Stimulated activated CD8-positive, alpha-beta memory T cell treated with anti-CD3 and anti-CD28 coated beads, Interleukin-12 subunit alpha, Interleukin-12 subunit beta, amount 100 ng/mL, for 24 hours (primary cell): ENCODE data around the gene RPL27.
"Not testable (repeated sequence)": the region's sequence is repeated elsewhere in the genome, so short reads cannot be mapped to it uniquely, and the experiment has no call there.

ENCODE experiments used
- DNase-seq: peaks from one replicate; pipeline ENCODE4 v3.0.0-alpha.2; 2020; ENCODE audit errors: extremely low read depth

Gene RPL27

GRCh38 chr17:42997984-42998938, at the start of gene RPL27:
Gene RPL27, plus strand, starts transcription at chr17:42998419. Its CDS starts 332 bp downstream, at chr17:42998751.
- peak; percentile 90 for DNase-seq

- DNase-seq, result no peak
These were observed 48.0 kb upstream of the RPL27 start for GRCh38 chr17:42950044-42950783.

- no peak for DNase-seq
These were observed 44.5 kb upstream of the RPL27 start for GRCh38 chr17:42953669-42954068.

GRCh38 chr17:42964161-42964932, 33.9 kb upstream of the RPL27 start, which contains the start of gene AARSD1:
Gene AARSD1, minus strand, starts transcription at chr17:42964454. Its CDS starts 14 bp downstream, at chr17:42964440.
- peak; percentile 75 for DNase-seq

GRCh38 chr17:42967925-42968324, 30.3 kb upstream of the RPL27 start:
- DNase-seq, result no peak

GRCh38 chr17:42969001-42969581, 29.1 kb upstream of the RPL27 start:
- DNase-seq, result no peak

- no peak for DNase-seq
These were observed 26.6 kb upstream of the RPL27 start for GRCh38 chr17:42971589-42971988.

- DNase-seq, result not testable (repeated sequence)
These were observed 24.9 kb upstream of the RPL27 start for GRCh38 chr17:42973323-42973722.

- DNase-seq, result no peak
These were observed 23.0 kb upstream of the RPL27 start for GRCh38 chr17:42975265-42975664.

GRCh38 chr17:42975701-42976100, 22.5 kb upstream of the RPL27 start:
- not testable (repeated sequence) for DNase-seq

GRCh38 chr17:42979511-42980273, 18.5 kb upstream of the RPL27 start, which contains the start of gene PTGES3L:
Gene PTGES3L, minus strand, starts transcription at chr17:42980080. Its CDS starts 27 bp downstream, at chr17:42980053.
- DNase-seq, result no peak

GRCh38 chr17:42980274-42980765, 17.9 kb upstream of the RPL27 start, which contains the start of gene RUNDC1:
Gene RUNDC1, plus strand, starts transcription at chr17:42980565. Its CDS starts 12 bp downstream, at chr17:42980577.
- peak; percentile 77 for DNase-seq

GRCh38 chr17:42980766-42981397, 17.3 kb upstream of the RPL27 start:
- no peak for DNase-seq

- DNase-seq, result no peak
These were observed 16.0 kb upstream of the RPL27 start for GRCh38 chr17:42982266-42982665.

GRCh38 chr17:42985225-42985624, 13.0 kb upstream of the RPL27 start:
- no peak for DNase-seq

- no peak for DNase-seq
These were observed 9.1 kb upstream of the RPL27 start for GRCh38 chr17:42989141-42989540.

- DNase-seq, result no peak
These were observed 8.2 kb upstream of the RPL27 start for GRCh38 chr17:42989726-42990652.

GRCh38 chr17:42991471-42991870, 6.7 kb upstream of the RPL27 start:
- DNase-seq, result no peak

GRCh38 chr17:42992872-42993271, 5.3 kb upstream of the RPL27 start:
- no peak for DNase-seq
